IMR-90 (cell line): ENCODE data around the gene AUNIP. TPM values are rescaled to one million over a fixed set of nuclear protein-coding genes. Genes with fewer than 3 reads are reported as not detected.

ENCODE experiments used
- ATAC-seq: fragments of 200-7000 bp; cut with Tn5 transposase; 2 replicates; pipeline ENCODE4 v1.9.1; 2020; ENCODE audit warnings: low read depth, mild to moderate bottlenecking, moderate library complexity
- BruUV-seq: library from RNA; stranded (reverse); fragments of 400-500 nt; replicated peaks from 2 replicates; lab custom pipeline; 2021; lab: Mats Ljungman, UMichigan
- CTCF ChIA-PET: fragments of 300-600 bp; formaldehyde crosslinking; extraction: SDS; loops from one replicate; lab custom pipeline; 2021; ENCODE audit warnings: antibody characterized with exemption; lab: Yijun Ruan, JAX
- POLR2A ChIA-PET: fragments of 300-600 bp; sonication (Branson Sonifier 250); formaldehyde crosslinking; loops from one replicate; lab custom pipeline; 2022; ENCODE audit warnings: antibody characterized with exemption; ENCODE audit not compliant: unreplicated experiment; lab: Charles Lee
- DNase-seq: peaks from one replicate; pipeline ENCODE4 v3.0.0; 2013
- H2AFZ ChIP-seq: replicated peaks from 2 replicates; pipeline ENCODE3; 2013; ENCODE audit warnings: low read length, mild to moderate bottlenecking; ENCODE audit not compliant: poor library complexity
- H2AK5ac ChIP-seq: 2 replicates; pipeline ENCODE4 v1.6.1; 2013; ENCODE audit warnings: low read depth, low read length, inconsistent platforms
- H2AK9ac ChIP-seq: replicated peaks from 2 replicates; pipeline ENCODE3; 2013; ENCODE audit warnings: mild to moderate bottlenecking, low read depth, low read length, moderate library complexity; ENCODE audit not compliant: poor library complexity
- H2BK120ac ChIP-seq: 2 replicates; pipeline ENCODE4 v1.6.1; 2013; ENCODE audit warnings: low read depth, low read length, inconsistent platforms
- H2BK15ac ChIP-seq: 3 replicates; pipeline ENCODE4 v1.6.1; 2013; ENCODE audit warnings: low read depth, low read length, inconsistent platforms
- H2BK20ac ChIP-seq: 2 replicates; pipeline ENCODE4 v1.6.1; 2013; ENCODE audit warnings: low read depth, mild to moderate bottlenecking, inconsistent platforms, low read length, moderate library complexity
- H2BK5ac ChIP-seq: 2 replicates; pipeline ENCODE4 v1.6.1; 2013; ENCODE audit warnings: mild to moderate bottlenecking, low read depth, low read length, inconsistent platforms; ENCODE audit not compliant: poor library complexity, severe bottlenecking
- H3K14ac ChIP-seq: replicated peaks from 2 replicates; pipeline ENCODE4 v1.6.1; 2013; ENCODE audit warnings: low read depth, low read length, inconsistent platforms
- H3K18ac ChIP-seq: 2 replicates; pipeline ENCODE4 v1.6.1; 2013; ENCODE audit warnings: low read depth, low read length, control low read depth
- H3K23ac ChIP-seq: 2 replicates; pipeline ENCODE4 v1.6.1; 2013; ENCODE audit warnings: low read depth, low read length, inconsistent platforms
- H3K27ac ChIP-seq: 2 replicates; pipeline ENCODE4 v1.5.1; 2013; ENCODE audit warnings: mild to moderate bottlenecking, control low read depth, low read length; ENCODE audit not compliant: insufficient read depth
- H3K27me3 ChIP-seq: 2 replicates; pipeline ENCODE4 v1.6.1; 2013; ENCODE audit warnings: low read length; ENCODE audit not compliant: control insufficient read depth, insufficient read depth
- H3K36me3 ChIP-seq: 2 replicates; pipeline ENCODE4 v1.6.1; 2013; ENCODE audit warnings: low read length, mixed read lengths; ENCODE audit not compliant: control insufficient read depth, insufficient read depth
- H3K4ac ChIP-seq: 2 replicates; pipeline ENCODE4 v1.6.1; 2013; ENCODE audit warnings: low read depth, low read length, inconsistent platforms
- H3K4me1 ChIP-seq: 2 replicates; pipeline ENCODE4 v1.6.1; 2013; ENCODE audit warnings: low read length, mixed read lengths; ENCODE audit not compliant: control insufficient read depth, insufficient read depth
- H3K4me2 ChIP-seq: 2 replicates; pipeline ENCODE4 v1.6.1; 2013; ENCODE audit warnings: low read depth, mild to moderate bottlenecking, control low read depth, low read length, moderate library complexity
- H3K4me3 ChIP-seq: 2 replicates; pipeline ENCODE4 v1.5.1; 2013; ENCODE audit warnings: low read depth, mild to moderate bottlenecking, control low read depth, low read length, moderate library complexity; ENCODE audit not compliant: insufficient read depth
- H3K56ac ChIP-seq: 2 replicates; pipeline ENCODE4 v1.6.1; 2013; ENCODE audit warnings: low read length, inconsistent platforms; ENCODE audit not compliant: insufficient read depth; ENCODE audit errors: extremely low read depth
- H3K79me1 ChIP-seq, 2 experiments: 2 replicates each; pipeline ENCODE4 v1.6.1; 2013; ENCODE audit warnings: low read length in 2 of 2, inconsistent platforms in 1 of 2, low read depth in 1 of 2
- H3K9ac ChIP-seq: 2 replicates; pipeline ENCODE4 v1.6.1; 2013; ENCODE audit warnings: low read depth, low read length, control low read depth
- H3K9me1 ChIP-seq: 2 replicates; pipeline ENCODE4 v1.6.1; 2013; ENCODE audit warnings: low read length, inconsistent platforms; ENCODE audit not compliant: insufficient read depth
- H3K9me3 ChIP-seq: 2 replicates; pipeline ENCODE4 v1.6.1; 2013; ENCODE audit warnings: low read length; ENCODE audit not compliant: control insufficient read depth, insufficient read depth
- H4K20me1 ChIP-seq: 2 replicates; pipeline ENCODE4 v1.6.1; 2013; ENCODE audit warnings: low read length, inconsistent platforms; ENCODE audit not compliant: insufficient read depth
- H4K5ac ChIP-seq: 2 replicates; pipeline ENCODE4 v1.6.1; 2013; ENCODE audit warnings: mild to moderate bottlenecking, low read depth, low read length, control low read depth
- H4K8ac ChIP-seq, 2 experiments: 2 replicates each; pipeline ENCODE4 v1.6.1; 2013; ENCODE audit warnings: low read depth in 2 of 2, low read length in 2 of 2, control low read depth in 1 of 2, inconsistent platforms in 1 of 2
- H4K91ac ChIP-seq: 2 replicates; pipeline ENCODE4 v1.6.1; 2013; ENCODE audit warnings: low read depth, low read length, inconsistent platforms; ENCODE audit not compliant: insufficient read depth
- RCOR1 ChIP-seq: IDR thresholded peaks from 2 replicates; pipeline ENCODE4 v1.6.1; 2012; ENCODE audit warnings: mild to moderate bottlenecking, low read length, improper control_type of control experiment; ENCODE audit not compliant: insufficient replicate concordance
- WGBS, 2 experiments: methylation state at CpG; one replicate each; pipeline versions ENCODE4 v1.1.5 to v1.1.7; 2013; ENCODE audit warnings: missing lambda C conversion rate in 2 of 2; ENCODE audit not compliant: insufficient read length in 1 of 2; ENCODE audit errors: extremely low coverage in 2 of 2; 5-methylcytosine and 5-hydroxymethylcytosine counted together
- dilution Hi-C: fragments of 300-500 bp; cut with HindIII; formaldehyde crosslinking; loops from one replicate; pipeline ENCODE4 v1.14.3; 2018; ENCODE audit warnings: low sequenced_read_pairs; ENCODE audit not compliant: unreplicated experiment
- in situ Hi-C: fragments of 300-500 bp; cut with MboI; formaldehyde crosslinking; loops from 3 replicates; pipeline ENCODE4 v1.14.3; 2019; ENCODE audit warnings: low sequenced_read_pairs, inconsistent platforms, mixed read lengths
- intact Hi-C: fragments of 100-400 bp; cut with micrococcal nuclease; formaldehyde crosslinking; loops from 2 replicates; pipeline ENCODE4 v1.10.0; 2022
- polyA plus RNA-seq, 3 experiments: library from polyadenylated mRNA; depleted of rRNA; stranded (reverse); fragments of >200 nt; gene quantifications; 2 replicates each; pipeline ENCODE4 v1.2.3, GENCODE V29; 2012; ENCODE audit warnings: low replicate concordance in 1 of 3
- total RNA-seq: library from RNA; depleted of rRNA; stranded (reverse); fragments of >200 nt; gene quantifications from 2 replicates; pipeline ENCODE4 v1.2.3, GENCODE V29; 2012

AUNIP gene
- total and polyA plus RNA-seq, 2 of the 4 experiments (the other 2 are of a cell fraction), result 2.4 to 5.0 TPM

DNA sequence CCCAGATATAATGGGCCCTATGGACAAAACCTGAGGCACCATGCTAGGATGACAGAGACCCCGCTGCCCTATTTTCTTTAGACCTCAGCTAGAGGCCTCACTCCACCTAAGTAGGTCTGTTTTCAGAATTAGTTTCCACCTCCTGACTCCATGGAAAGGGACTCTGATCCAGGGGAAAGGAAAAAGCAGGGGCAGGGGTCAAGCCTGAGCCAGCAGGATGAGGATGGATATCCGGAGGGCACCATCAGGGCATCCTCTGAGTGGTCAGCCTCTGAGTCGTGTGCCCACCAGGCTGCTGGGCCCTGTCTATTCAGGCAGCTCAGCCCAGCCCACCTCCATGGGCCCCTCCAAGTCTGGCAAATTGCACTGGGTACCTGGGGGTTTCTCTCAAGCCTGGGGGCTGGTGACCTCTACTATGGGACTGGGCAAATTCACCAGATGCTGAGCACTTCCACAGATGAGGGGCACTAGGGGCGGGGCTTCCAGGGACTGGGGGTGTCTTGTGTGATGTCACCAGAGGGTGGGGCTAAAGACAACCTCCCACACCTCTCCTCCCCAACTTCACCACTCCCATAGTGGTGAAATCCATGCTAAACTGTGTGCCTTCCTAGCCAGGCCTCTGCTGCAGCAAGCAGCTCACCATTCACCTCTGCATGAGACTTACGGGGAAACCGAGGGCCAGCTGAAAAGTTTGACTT, 10.8 kb upstream of the AUNIP start:
- 80% methylated on average over 1 of the region's 6 CpGs; no CpG with 5 or more reads in 1 of the 2 experiments for WGBS, 2 experiments
- Histone ChIP-seq H3K4me2 (no peak overlapping the region), H3K4ac (no peak overlapping the region), H3K27me3 (no peaks in the 10 kb centered on the region), H2BK15ac (no peak overlapping the region), H3K14ac (no peak overlapping the region), H4K5ac (no peak overlapping the region), H4K8ac (no peak overlapping the region), H2AFZ (no peak overlapping the region), H3K27ac (no peak overlapping the region), H3K79me1 (peaks cover 46 to 53% of the 10 kb centered on the region in 2 experiments), H3K9ac (no peak overlapping the region), H3K4me1 (peaks cover 14% of the 10 kb centered on the region), H3K9me1 (peaks cover 6% of the 10 kb centered on the region; the same call in 1 of the 2 replicates), H3K36me3 (peaks cover 18% of the 10 kb centered on the region), H2BK120ac (no peak overlapping the region), H3K4me3 (no peak overlapping the region), H2BK5ac (no peak overlapping the region), H3K56ac (no peak overlapping the region), H3K23ac (no peak overlapping the region), H4K20me1 (peaks cover 3% of the 10 kb centered on the region; the same call in 1 of the 2 replicates), H2AK5ac (no peak overlapping the region), H4K91ac (no peak overlapping the region), H2BK20ac (no peak overlapping the region), H2AK9ac (peak overlapping the region; percentile 34), H3K18ac (no peak overlapping the region), H3K9me3 (no peaks in the 10 kb centered on the region)
- ATAC-seq, result no peak
- dilution Hi-C loops, result no loop called here
- in situ Hi-C loops, result no loop called here
- no peak for TF ChIP-seq RCOR1
- no TSS peak for BruUV-seq
- ChIA-PET CTCF (no interaction called here), POLR2A (interaction anchor here (0.6 kb wide), 2 partner anchors 10 to 64 kb away, joined by 3 read pairs; no protein-coding TSS in a partner anchor)
- no peak for DNase-seq
- intact Hi-C loops, result no loop called here
